AG10803 (cell line): ENCODE results near the gene AKNA.

Experiments
- DNase-seq: peaks from one replicate; pipeline ENCODE4 v3.0.0; 2010; ENCODE audit warnings: low read depth
- H3K4me3 ChIP-seq: 2 replicates; pipeline ENCODE4 v1.5.1; 2011; ENCODE audit warnings: mild to moderate bottlenecking, low read length, control low read depth
- TF ChIP-seq, protein P1 (sequence below): conservative IDR thresholded peaks from 2 replicates; pipeline ENCODE4 v1.5.1; 2011; ENCODE audit warnings: mild to moderate bottlenecking, low read length, control low read depth, inconsistent platforms

AKNA gene

DNA sequence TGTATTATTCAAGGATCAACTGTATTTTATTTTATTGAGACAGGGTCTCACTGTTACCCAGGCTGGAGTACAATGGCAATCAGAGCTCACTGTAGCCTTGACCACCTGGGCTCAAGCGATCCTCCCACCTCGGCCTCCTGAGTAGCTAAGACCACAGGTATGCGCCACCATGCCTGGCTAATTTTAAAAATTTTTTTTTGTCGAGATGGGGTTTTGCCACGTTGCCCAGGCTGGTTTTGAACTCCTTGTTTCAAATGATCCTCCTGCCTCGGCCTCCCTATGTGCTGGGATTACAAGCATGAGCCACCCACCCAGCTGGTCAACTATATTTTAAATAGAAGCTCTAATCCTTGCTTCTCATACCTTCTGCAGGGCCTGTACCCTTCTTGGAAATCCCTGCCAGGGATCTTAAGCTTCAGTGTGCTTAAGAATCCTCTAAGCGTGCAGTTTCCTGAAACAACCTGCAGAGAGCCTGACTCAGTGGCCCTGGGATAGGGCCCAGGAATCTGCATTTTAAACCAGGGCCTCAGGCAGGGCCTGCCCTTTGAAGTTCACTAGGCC lies 2.9 kb downstream of the AKNA start:
- no peak for DNase-seq
- no peak overlapping the region for H3K4me3 ChIP-seq
- TF ChIP-seq, protein P1, sequence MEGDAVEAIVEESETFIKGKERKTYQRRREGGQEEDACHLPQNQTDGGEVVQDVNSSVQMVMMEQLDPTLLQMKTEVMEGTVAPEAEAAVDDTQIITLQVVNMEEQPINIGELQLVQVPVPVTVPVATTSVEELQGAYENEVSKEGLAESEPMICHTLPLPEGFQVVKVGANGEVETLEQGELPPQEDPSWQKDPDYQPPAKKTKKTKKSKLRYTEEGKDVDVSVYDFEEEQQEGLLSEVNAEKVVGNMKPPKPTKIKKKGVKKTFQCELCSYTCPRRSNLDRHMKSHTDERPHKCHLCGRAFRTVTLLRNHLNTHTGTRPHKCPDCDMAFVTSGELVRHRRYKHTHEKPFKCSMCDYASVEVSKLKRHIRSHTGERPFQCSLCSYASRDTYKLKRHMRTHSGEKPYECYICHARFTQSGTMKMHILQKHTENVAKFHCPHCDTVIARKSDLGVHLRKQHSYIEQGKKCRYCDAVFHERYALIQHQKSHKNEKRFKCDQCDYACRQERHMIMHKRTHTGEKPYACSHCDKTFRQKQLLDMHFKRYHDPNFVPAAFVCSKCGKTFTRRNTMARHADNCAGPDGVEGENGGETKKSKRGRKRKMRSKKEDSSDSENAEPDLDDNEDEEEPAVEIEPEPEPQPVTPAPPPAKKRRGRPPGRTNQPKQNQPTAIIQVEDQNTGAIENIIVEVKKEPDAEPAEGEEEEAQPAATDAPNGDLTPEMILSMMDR, result no peak

DNA sequence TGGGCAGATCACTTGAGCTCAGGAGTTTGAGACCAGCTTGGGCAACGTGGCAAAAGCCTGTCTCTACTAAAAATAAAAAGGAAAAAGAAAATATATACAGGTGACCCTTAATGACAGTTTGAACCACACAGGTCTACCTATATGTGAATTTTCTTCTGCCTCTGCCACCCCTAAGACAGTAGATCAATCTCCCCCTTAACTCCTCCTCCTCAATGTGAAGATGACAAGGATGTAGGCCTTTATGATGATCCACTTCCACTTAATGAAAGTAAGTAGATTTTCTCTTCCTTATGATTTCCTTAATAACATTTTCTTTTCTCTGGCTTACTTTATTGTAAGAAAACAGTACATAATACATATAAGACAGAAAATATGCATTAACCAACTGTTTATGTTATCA lies 3.4 kb downstream of the AKNA start:
- H3K4me3 ChIP-seq, result no peak overlapping the region
- no peak for DNase-seq
- TF ChIP-seq, protein P1, result no peak

DNA sequence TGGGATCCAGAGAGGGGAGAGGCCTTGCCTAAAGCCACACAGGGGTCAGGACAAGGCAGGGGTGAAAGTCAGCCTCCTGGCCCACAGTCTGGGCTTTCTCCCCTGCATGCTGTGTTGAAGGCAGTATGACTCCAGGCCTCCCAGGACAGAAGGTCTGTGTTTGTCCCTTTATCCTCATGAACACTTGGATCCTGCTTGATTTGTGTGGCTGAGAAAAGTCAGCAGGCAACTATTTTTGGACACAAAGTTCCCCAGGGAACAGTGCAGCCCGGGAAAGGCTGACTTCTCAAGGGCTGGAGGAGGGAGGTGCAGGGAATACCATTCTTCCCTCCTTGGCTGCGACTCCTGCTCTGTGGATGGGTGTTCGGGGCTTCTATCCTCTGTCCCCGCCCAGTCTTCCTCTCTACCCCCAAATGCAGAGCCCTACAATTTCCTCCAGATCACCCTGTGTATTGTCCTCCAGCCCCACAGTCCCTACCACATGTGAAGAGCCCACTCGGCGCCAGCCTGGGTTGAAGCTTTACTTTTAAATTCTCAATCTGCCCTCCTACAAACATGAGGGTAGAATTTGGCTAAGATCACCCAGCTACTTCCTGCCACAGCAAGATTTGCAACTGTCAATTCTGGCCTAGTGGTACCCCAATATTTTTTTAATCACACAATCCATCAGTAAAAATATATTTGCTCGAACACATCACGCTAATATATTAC lies 4.1 kb downstream of the AKNA start:
- TF ChIP-seq, protein P1, result no peak
- DNase-seq, result peak; percentile 80
- peak overlapping the region; percentile 3; the same call in 1 of the 2 replicates for H3K4me3 ChIP-seq

DNA sequence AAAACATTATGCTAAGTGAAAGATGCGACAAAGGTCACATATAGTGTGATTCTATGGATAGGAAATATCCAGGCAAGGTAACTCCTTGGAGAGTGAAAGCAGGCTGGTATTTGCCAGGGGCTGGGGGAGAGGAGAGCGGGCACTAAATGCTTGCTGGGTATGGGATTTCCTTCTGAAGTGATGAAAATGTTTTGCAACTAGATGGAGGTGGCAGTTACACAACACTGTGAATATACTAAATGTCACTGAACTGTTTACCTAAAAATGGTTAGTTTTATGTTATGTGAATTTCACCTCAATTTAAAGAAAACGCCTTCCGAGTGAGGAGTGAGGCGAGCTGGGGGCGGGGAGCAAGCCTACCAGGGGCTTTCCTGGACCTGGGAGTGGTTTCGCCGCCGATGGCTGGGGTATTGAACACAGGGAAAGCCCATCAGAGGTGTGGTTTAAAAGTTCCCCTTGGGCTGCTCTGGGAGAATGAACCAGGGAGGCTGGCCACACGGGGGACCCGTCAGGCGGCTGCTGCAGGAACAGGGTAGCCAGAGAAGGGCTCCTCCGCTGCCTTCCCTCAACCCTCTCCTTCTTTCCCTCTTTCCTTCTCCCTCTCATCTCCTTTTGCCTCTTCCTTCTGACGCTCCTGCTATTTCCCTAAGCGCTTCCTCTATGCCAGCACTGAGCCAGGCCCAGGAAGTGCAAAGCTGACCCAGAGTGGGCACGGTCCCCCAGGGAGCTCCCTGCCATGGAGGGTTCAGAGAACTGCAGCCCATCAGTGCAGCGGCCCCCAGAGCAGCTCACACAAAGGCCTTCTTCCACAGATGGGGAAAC lies 4.9 kb downstream of the AKNA start:
- TF ChIP-seq, protein P1, result 0 out of 2 replicates have a peak, but pooled peaks have one; percentile 19
- H3K4me3 ChIP-seq, result 0 out of 2 replicates have a peak overlapping the region, but pooled peaks have one; percentile 3
- no peak for DNase-seq

DNA sequence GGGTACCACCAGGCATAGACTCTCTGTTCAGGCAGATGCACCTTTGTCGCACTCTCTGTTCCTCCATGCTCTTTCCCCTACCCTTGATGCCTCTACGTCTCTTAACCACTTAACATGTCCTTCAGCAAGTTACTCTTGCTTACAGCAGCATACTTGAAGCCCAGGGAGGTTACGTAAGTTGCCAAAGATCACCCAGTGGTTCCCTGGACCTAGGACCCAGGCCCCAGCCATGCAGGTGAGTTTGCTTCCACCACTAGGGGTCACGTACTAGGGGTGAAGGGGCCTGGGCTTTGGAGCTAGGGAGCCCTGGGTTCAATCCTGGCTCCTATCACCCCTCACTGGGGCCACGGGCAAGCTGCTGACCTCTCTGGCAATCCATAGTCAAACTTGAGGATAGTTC lies 8.9 kb downstream of the AKNA start:
- TF ChIP-seq, protein P1, result no peak
- no peak for DNase-seq
- H3K4me3 ChIP-seq, result no peak overlapping the region

DNA sequence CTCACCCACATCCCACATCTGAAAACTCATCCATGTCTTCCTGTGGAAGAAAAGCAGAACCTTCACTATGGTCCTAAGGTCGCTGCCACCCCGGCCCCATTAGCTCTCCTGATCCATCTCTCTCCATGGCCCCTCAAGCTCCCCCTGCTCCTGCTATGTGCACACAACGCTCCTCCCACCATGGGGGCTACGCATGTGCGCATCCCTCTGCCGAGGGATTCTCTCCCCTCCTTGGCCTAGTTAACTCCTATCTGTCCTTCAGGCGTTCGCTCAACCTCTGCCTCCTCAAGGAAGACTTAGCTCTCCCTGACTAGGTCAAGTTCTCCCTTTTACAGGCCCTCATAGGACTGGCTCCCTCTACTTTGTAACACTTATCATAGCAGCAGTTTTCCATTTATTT lies 9.8 kb downstream of the AKNA start:
- no peak for DNase-seq
- H3K4me3 ChIP-seq, result no peak overlapping the region
- TF ChIP-seq, protein P1, result no peak
